Astrocyte (in vitro differentiated cells and primary cell): ENCODE measurements around the gene THADA. TPM values are rescaled to one million over a fixed set of nuclear protein-coding genes. Genes with fewer than 3 reads are reported as not detected.
A peak's percentile ranks its signal among the peaks of the same experiment; 100 is the strongest.

Experiments used
- DNase-seq: peaks from one replicate; pipeline ENCODE4 v3.0.0-alpha.2; 2010; ENCODE audit warnings: low read depth
- FAIRE-seq: peaks from 2 replicates; lab custom pipeline; 2011; peaks lifted over from hg19 to GRCh38; lab: Jason Lieb, UNC
- H2AFZ ChIP-seq: 2 replicates; pipeline ENCODE4 v1.6.0; 2012; ENCODE audit warnings: low read depth, low read length, inconsistent platforms
- H3K27ac ChIP-seq: 2 replicates; pipeline ENCODE4 v1.5.1; 2011; ENCODE audit warnings: low read depth, low read length, inconsistent platforms
- H3K27me3 ChIP-seq: 2 replicates; pipeline ENCODE4 v1.6.0; 2011; ENCODE audit warnings: low read length, inconsistent platforms; ENCODE audit not compliant: insufficient read depth
- H3K36me3 ChIP-seq: 2 replicates; pipeline ENCODE4 v1.5.1; 2011; ENCODE audit warnings: low read length, inconsistent platforms; ENCODE audit not compliant: insufficient read depth
- H3K4me1 ChIP-seq: 2 replicates; pipeline ENCODE4 v1.5.1; 2011; ENCODE audit warnings: low read length, inconsistent platforms; ENCODE audit not compliant: insufficient read depth
- H3K4me2 ChIP-seq: 2 replicates; pipeline ENCODE4 v1.6.0; 2012; ENCODE audit warnings: low read length, inconsistent platforms
- H3K4me3 ChIP-seq: 2 replicates; pipeline ENCODE4 v1.5.1; 2011; ENCODE audit warnings: low read depth, mild to moderate bottlenecking, low read length, inconsistent platforms; ENCODE audit not compliant: insufficient read depth
- H3K79me2 ChIP-seq: 2 replicates; pipeline ENCODE4 v1.6.0; 2012; ENCODE audit warnings: mild to moderate bottlenecking, low read length, inconsistent platforms; ENCODE audit not compliant: insufficient read depth
- H3K9ac ChIP-seq: 2 replicates; pipeline ENCODE4 v1.6.0; 2012; ENCODE audit warnings: mild to moderate bottlenecking, low read length, inconsistent platforms
- H3K9me3 ChIP-seq: 2 replicates; pipeline ENCODE4 v1.5.1; 2012; ENCODE audit warnings: low read depth, mild to moderate bottlenecking, low read length, inconsistent platforms; ENCODE audit not compliant: insufficient read depth
- H4K20me1 ChIP-seq: 2 replicates; pipeline ENCODE4 v1.6.0; 2012; ENCODE audit warnings: low read length, inconsistent platforms; ENCODE audit not compliant: insufficient read depth
- H3K27ac Mint-ChIP-seq: one replicate; pipeline ENCODE4 v1.8.0; 2021; ENCODE audit warnings: mild to moderate bottlenecking, mixed read lengths; ENCODE audit not compliant: unreplicated experiment
- H3K27me3 Mint-ChIP-seq: one replicate; pipeline ENCODE4 v1.8.0; 2021; ENCODE audit warnings: low read depth, mixed read lengths; ENCODE audit not compliant: unreplicated experiment
- H3K36me3 Mint-ChIP-seq: one replicate; pipeline ENCODE4 v1.8.0; 2021; ENCODE audit warnings: low read depth, mixed read lengths; ENCODE audit not compliant: unreplicated experiment
- H3K4me1 Mint-ChIP-seq: one replicate; pipeline ENCODE4 v1.8.0; 2021; ENCODE audit warnings: low read depth, mixed read lengths; ENCODE audit not compliant: unreplicated experiment
- H3K4me3 Mint-ChIP-seq: one replicate; pipeline ENCODE4 v1.8.0; 2021; ENCODE audit warnings: mild to moderate bottlenecking, moderate library complexity, mixed read lengths; ENCODE audit not compliant: unreplicated experiment
- H3K9me3 Mint-ChIP-seq: one replicate; pipeline ENCODE4 v1.8.0; 2021; ENCODE audit warnings: mild to moderate bottlenecking, mixed read lengths; ENCODE audit not compliant: unreplicated experiment
- CTCF ChIP-seq: IDR thresholded peaks from 2 replicates; pipeline ENCODE4 v1.5.1; 2011; ENCODE audit warnings: low read depth, mild to moderate bottlenecking, inconsistent platforms, low read length, moderate library complexity; ENCODE audit not compliant: insufficient read depth
- EZH2 ChIP-seq: IDR thresholded peaks from 2 replicates; pipeline ENCODE4 v1.6.1; 2012; ENCODE audit warnings: mild to moderate bottlenecking, low read length, inconsistent platforms; ENCODE audit not compliant: insufficient read depth
- total RNA-seq: library from RNA; stranded (reverse); gene quantifications from 2 replicates; pipeline ENCODE4 v1.2.1, GENCODE V29; 2021

THADA gene
- total RNA-seq, 1 donor from 2014 or later, result 16.2 TPM

- Mint-ChIP-seq H3K9me3 (peaks cover 5% of the 10 kb centered on the region), H3K4me1 (peaks cover 2% of the 10 kb centered on the region), H3K4me3 (no peak overlapping the region), H3K36me3 (peaks cover 1% of the 10 kb centered on the region), H3K27me3 (no peaks in the 10 kb centered on the region), H3K27ac (no peak overlapping the region)
- Histone ChIP-seq H4K20me1 (no peaks in the 10 kb centered on the region), H3K9me3 (no peaks in the 10 kb centered on the region), H3K27ac (no peak overlapping the region), H3K9ac (no peak overlapping the region), H3K79me2 (no peaks in the 10 kb centered on the region), H3K4me2 (no peak overlapping the region), H3K4me3 (no peak overlapping the region), H2AFZ (no peak overlapping the region), H3K27me3 (no peaks in the 10 kb centered on the region), H3K36me3 (peaks cover 2% of the 10 kb centered on the region), H3K4me1 (peaks cover 5% of the 10 kb centered on the region)
- DNase-seq (peak; percentile 35), FAIRE-seq (no peak)
- no peak for TF ChIP-seq EZH2
- TF ChIP-seq CTCF, result peak; percentile 47
Measured at GRCh38 chr2:43542285-43542933, 53.4 kb downstream of the THADA start.

GRCh38 chr2:43541165-43541564 lies 54.7 kb downstream of the THADA start:
- Histone ChIP-seq H2AFZ (no peak overlapping the region), H3K4me2 (no peak overlapping the region), H3K27me3 (no peaks in the 10 kb centered on the region), H3K79me2 (no peaks in the 10 kb centered on the region), H3K27ac (no peak overlapping the region), H3K9ac (no peak overlapping the region), H3K36me3 (peaks cover 2% of the 10 kb centered on the region), H3K4me1 (peaks cover 5% of the 10 kb centered on the region), H4K20me1 (no peaks in the 10 kb centered on the region), H3K9me3 (no peaks in the 10 kb centered on the region), H3K4me3 (no peak overlapping the region)
- Mint-ChIP-seq H3K27me3 (no peaks in the 10 kb centered on the region), H3K27ac (no peak overlapping the region), H3K4me1 (peaks cover 2% of the 10 kb centered on the region), H3K36me3 (peaks cover 1% of the 10 kb centered on the region), H3K9me3 (peaks cover 2% of the 10 kb centered on the region), H3K4me3 (no peak overlapping the region)
- TF ChIP-seq CTCF (no peak), EZH2 (no peak)
- FAIRE-seq, result no peak
- no peak for DNase-seq

- Mint-ChIP-seq H3K27ac (no peak overlapping the region), H3K36me3 (no peaks in the 10 kb centered on the region), H3K27me3 (no peaks in the 10 kb centered on the region), H3K4me1 (peaks cover 2% of the 10 kb centered on the region), H3K9me3 (no peaks in the 10 kb centered on the region), H3K4me3 (no peak overlapping the region)
- no peaks in the 10 kb centered on the region for H3K9me3 ChIP-seq
- peak overlapping the region; percentile 13 for H3K27ac ChIP-seq
- H2AFZ ChIP-seq, result no peak overlapping the region
- H3K4me2 ChIP-seq, result no peak overlapping the region
- H3K36me3 ChIP-seq, result peaks cover 5% of the 10 kb centered on the region
- DNase-seq (peak; percentile 88), FAIRE-seq (peak; percentile 89)
- no peaks in the 10 kb centered on the region for H4K20me1 ChIP-seq
- no peaks in the 10 kb centered on the region for H3K27me3 ChIP-seq
- peaks cover 5% of the 10 kb centered on the region for H3K4me1 ChIP-seq
- TF ChIP-seq EZH2, result no peak
- no peak for TF ChIP-seq CTCF
- H3K9ac ChIP-seq, result no peak overlapping the region
- no peaks in the 10 kb centered on the region for H3K79me2 ChIP-seq
- H3K4me3 ChIP-seq, result no peak overlapping the region
Measured at GRCh38 chr2:43540021-43540779, 55.6 kb downstream of the THADA start.
